Upper lobe of right lung (tissue), 1 donor: ENCODE results near the gene GJA9. TPM values are rescaled to one million over a fixed set of nuclear protein-coding genes. Genes with fewer than 3 reads are reported as not detected.
"Not testable (repeated sequence)": the region's sequence is repeated elsewhere in the genome, so short reads cannot be mapped to it uniquely, and the experiment has no call there.

ENCODE experiments used
- ATAC-seq: fragments of 200-7000 bp; cut with Tn5 transposase; one replicate; pipeline ENCODE4 v1.9.1; 2020; ENCODE audit warnings: mild to moderate bottlenecking, moderate library complexity
- DNase-seq: peaks from one replicate; pipeline ENCODE4 v3.0.0-alpha.2; 2020
- H3K27ac ChIP-seq: fragments of 200-600 bp; one replicate; pipeline ENCODE4 v1.8.0; 2022
- H3K27me3 ChIP-seq: fragments of 200-600 bp; one replicate; pipeline ENCODE4 v1.8.0; 2022; ENCODE audit warnings: mild to moderate bottlenecking
- H3K36me3 ChIP-seq: fragments of 200-600 bp; one replicate; pipeline ENCODE4 v1.8.0; 2022
- H3K4me1 ChIP-seq: fragments of 200-600 bp; one replicate; pipeline ENCODE4 v1.8.0; 2022
- H3K4me3 ChIP-seq: fragments of 200-600 bp; one replicate; pipeline ENCODE4 v1.8.0; 2022; ENCODE audit warnings: mild to moderate bottlenecking
- H3K9me3 ChIP-seq: fragments of 200-600 bp; one replicate; pipeline ENCODE4 v1.8.0; 2022
- CTCF ChIP-seq: fragments of 200-600 bp; IDR thresholded peaks from one replicate; pipeline ENCODE4 v1.8.0; 2022; ENCODE audit warnings: antibody characterized with exemption
- intact Hi-C: fragments of 100-400 bp; cut with DNase I; formaldehyde crosslinking; loops from one replicate; pipeline ENCODE4 v1.11.0; 2022
- total RNA-seq: library from RNA; stranded (reverse); fragmentation: NEBNext Ultra II Directional; extraction: Animal tissue kit (Norgen Biotek cat#: 25700); gene quantifications from one replicate; pipeline ENCODE4 v1.2.1, GENCODE V29; 2021
- donor health status: DM: no; HTN: yes; CAD: no; lungs with severe emphysema.

GJA9 gene
- total RNA-seq, 1 donor from 2014 or later, result not detected

GRCh38 chr1:38846210-38846609 lies 35.2 kb downstream of the GJA9 start:
- H3K9me3 ChIP-seq, result no peaks in the 10 kb centered on the region
- H3K27me3 ChIP-seq, result no peaks in the 10 kb centered on the region
- ATAC-seq (no peak), DNase-seq (no peak)
- H3K36me3 ChIP-seq, result peaks cover 97% of the 10 kb centered on the region
- no peaks in the 10 kb centered on the region for H3K4me1 ChIP-seq
- no peak overlapping the region for H3K27ac ChIP-seq
- intact Hi-C loops, result no loop called here
- TF ChIP-seq CTCF, result no peak
- H3K4me3 ChIP-seq, result no peak overlapping the region

GRCh38 chr1:38845088-38845487 lies 36.3 kb downstream of the GJA9 start:
- H3K27me3 ChIP-seq, intact Hi-C loops, H3K9me3 ChIP-seq, H3K27ac ChIP-seq, H3K4me3 ChIP-seq, H3K4me1 ChIP-seq, DNase-seq, ATAC-seq: not testable (repeated sequence)
- peaks cover 90% of the 10 kb centered on the region for H3K36me3 ChIP-seq

GRCh38 chr1:38840281-38840680 lies 41.1 kb downstream of the GJA9 start:
- DNase-seq, result no peak
- Histone ChIP-seq H3K9me3 (no peaks in the 10 kb centered on the region), H3K4me3 (no peak overlapping the region), H3K27ac (no peak overlapping the region), H3K27me3 (no peaks in the 10 kb centered on the region), H3K36me3 (peaks cover 75% of the 10 kb centered on the region), H3K4me1 (peaks cover 6% of the 10 kb centered on the region)
- ATAC-seq, result no peak
- TF ChIP-seq CTCF, result no peak
- intact Hi-C loops, result no loop called here

GRCh38 chr1:38839363-38839762 lies 42.0 kb downstream of the GJA9 start:
- DNase-seq, result no peak
- Histone ChIP-seq H3K9me3 (no peaks in the 10 kb centered on the region), H3K27me3 (no peaks in the 10 kb centered on the region), H3K27ac (no peak overlapping the region), H3K36me3 (peaks cover 66% of the 10 kb centered on the region), H3K4me1 (peaks cover 6% of the 10 kb centered on the region), H3K4me3 (no peak overlapping the region)
- no peak for TF ChIP-seq CTCF
- no peak for ATAC-seq
- intact Hi-C loops, result loop anchor here (10.0 kb wide), 1 partner anchor 815 kb away; no protein-coding TSS in a partner anchor

- H3K36me3 ChIP-seq, result peaks cover 35% of the 10 kb centered on the region
- intact Hi-C loops, result loop anchor here (10.0 kb wide), 1 partner anchor 812 kb away; no protein-coding TSS in a partner anchor
- ATAC-seq, result not testable (repeated sequence)
Observed at GRCh38 chr1:38836316-38836715, 45.1 kb downstream of the GJA9 start.

GRCh38 chr1:38834937-38835827 lies 46.2 kb downstream of the GJA9 start:
- ATAC-seq, result peak; percentile 96
- no peaks in the 10 kb centered on the region for H3K27me3 ChIP-seq
- no peak overlapping the region for H3K27ac ChIP-seq
- TF ChIP-seq CTCF, result peak; percentile 83
- intact Hi-C loops, result loop anchor here (10.0 kb wide), 1 partner anchor 810 kb away; no protein-coding TSS in a partner anchor
- H3K36me3 ChIP-seq, result peaks cover 30% of the 10 kb centered on the region
- DNase-seq, result no peak
- no peaks in the 10 kb centered on the region for H3K9me3 ChIP-seq
- peaks cover 2% of the 10 kb centered on the region for H3K4me1 ChIP-seq
- H3K4me3 ChIP-seq, result no peak overlapping the region

More at GRCh38 chr1:38836316-38836715, 45.1 kb downstream of the GJA9 start:
- not testable (repeated sequence) for DNase-seq, H3K9me3 ChIP-seq, H3K27me3 ChIP-seq, H3K4me1 ChIP-seq, H3K4me3 ChIP-seq, H3K27ac ChIP-seq
